GM12864 (cell line): ENCODE results near the gene HAPLN3.

Experiments used
- DNase-seq: peaks from one replicate; pipeline ENCODE4 v3.0.0-alpha.2; 2011; ENCODE audit warnings: low read depth
- H3K4me3 ChIP-seq: 2 replicates; pipeline ENCODE4 v1.5.1; 2011; ENCODE audit warnings: mild to moderate bottlenecking, low read depth, low read length, control low read depth
- CTCF ChIP-seq: IDR thresholded peaks from 2 replicates; pipeline ENCODE4 v1.5.1; 2011; ENCODE audit warnings: low read depth, mild to moderate bottlenecking, moderate library complexity, low read length, control low read depth, inconsistent platforms; ENCODE audit errors: missing control alignments

The HAPLN3 gene

GRCh38 chr15:88913850-88914169, 18.5 kb upstream of the HAPLN3 start:
- no peak for DNase-seq
- H3K4me3 ChIP-seq = peak overlapping the region; percentile 74; the same call in 1 of the 2 replicates
- TF ChIP-seq CTCF = no peak

- no peak for DNase-seq
- H3K4me3 ChIP-seq = peak within 1 kb of the TSS; percentile 74
- no peak for TF ChIP-seq CTCF
These were observed 17.9 kb upstream of the HAPLN3 start, which contains the start of gene MFGE8 for GRCh38 chr15:88913017-88913849. Gene MFGE8, minus strand, starts transcription at chr15:88913379. Its CDS starts 60 bp downstream, at chr15:88913319.

GRCh38 chr15:88912500-88912921, 17.2 kb upstream of the HAPLN3 start:
- no peak for TF ChIP-seq CTCF
- peak overlapping the region; percentile 74 for H3K4me3 ChIP-seq
- no peak for DNase-seq

GRCh38 chr15:88911766-88912118, 16.4 kb upstream of the HAPLN3 start:
- no peak overlapping the region for H3K4me3 ChIP-seq
- no peak for TF ChIP-seq CTCF
- no peak for DNase-seq

GRCh38 chr15:88909956-88910831, 14.8 kb upstream of the HAPLN3 start:
- no peak for DNase-seq
- H3K4me3 ChIP-seq = no peak overlapping the region
- TF ChIP-seq CTCF = no peak

GRCh38 chr15:88908697-88909621, 13.6 kb upstream of the HAPLN3 start:
- no peak for DNase-seq
- no peak overlapping the region for H3K4me3 ChIP-seq
- no peak for TF ChIP-seq CTCF
